Activated CD4-positive, CD25-positive, alpha-beta regulatory T cell treated with anti-CD3 and anti-CD28 coated beads, Interleukin-2, amount 50 U/mL, for 72 hours (primary cell): ENCODE results near the gene HIRA.
"Not testable (repeated sequence)": the region's sequence is repeated elsewhere in the genome, so short reads cannot be mapped to it uniquely, and the experiment has no call there.

ENCODE experiments used
- DNase-seq: peaks from one replicate; pipeline ENCODE4 v3.0.0; 2021

HIRA gene

DNA sequence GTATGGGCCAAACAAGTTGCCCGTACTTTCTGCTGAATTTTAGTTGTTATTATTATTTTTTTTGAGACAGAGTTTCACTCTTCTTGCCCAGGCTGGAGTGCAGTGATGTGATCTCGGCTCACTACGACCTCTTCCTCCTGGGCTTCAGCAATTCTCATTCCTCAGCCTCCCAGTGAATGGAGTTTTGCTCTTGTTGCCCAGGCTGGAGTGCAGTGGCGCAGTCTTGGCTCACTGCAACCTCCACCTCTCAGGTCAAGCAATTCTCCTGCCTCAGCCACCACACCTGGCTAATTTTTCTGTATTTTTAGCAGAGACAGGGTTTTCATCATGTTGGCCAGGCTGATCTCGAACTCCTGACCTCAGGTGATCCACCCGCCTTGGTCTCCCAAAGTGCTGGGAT, 125.0 kb downstream of the HIRA start:
- DNase-seq: not testable (repeated sequence)

DNA sequence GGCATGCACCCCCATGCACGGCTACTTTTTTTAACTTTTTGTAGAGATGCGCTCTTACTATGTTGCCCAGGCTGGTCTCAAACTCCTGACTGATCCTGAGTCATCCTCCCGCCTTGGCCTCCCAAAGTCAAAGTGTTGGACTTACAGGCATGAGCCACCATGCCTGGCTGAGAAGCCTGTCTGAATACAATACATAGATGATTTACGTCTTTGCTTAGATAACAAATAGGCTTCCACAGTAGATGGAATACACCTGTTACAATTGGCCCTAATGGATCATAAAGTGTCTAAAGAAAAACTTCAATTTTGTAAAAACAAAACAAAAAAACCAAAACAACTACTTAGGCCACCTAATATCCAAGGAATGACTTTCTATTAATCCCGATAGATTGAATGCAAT, 127.0 kb downstream of the HIRA start:
- DNase-seq: no peak

DNA sequence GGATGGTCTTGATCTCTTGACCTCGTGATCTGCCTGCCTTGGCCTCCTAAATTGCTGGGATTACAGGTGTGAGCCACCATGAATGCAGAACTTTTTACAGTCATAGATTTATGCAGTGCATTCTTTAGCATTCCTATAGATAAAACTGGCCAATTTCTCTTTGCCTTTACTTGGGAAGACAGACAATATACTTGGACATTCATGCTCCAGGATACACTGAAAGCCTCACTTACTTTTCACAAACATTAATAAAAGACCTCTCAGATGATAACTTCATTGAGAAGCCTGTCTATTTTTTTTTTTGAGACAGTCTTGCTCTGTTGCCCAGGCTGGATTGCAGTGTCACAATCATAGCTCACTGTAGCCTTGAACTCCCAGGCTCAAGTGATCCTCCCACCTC, 127.7 kb downstream of the HIRA start:
- DNase-seq: no peak

DNA sequence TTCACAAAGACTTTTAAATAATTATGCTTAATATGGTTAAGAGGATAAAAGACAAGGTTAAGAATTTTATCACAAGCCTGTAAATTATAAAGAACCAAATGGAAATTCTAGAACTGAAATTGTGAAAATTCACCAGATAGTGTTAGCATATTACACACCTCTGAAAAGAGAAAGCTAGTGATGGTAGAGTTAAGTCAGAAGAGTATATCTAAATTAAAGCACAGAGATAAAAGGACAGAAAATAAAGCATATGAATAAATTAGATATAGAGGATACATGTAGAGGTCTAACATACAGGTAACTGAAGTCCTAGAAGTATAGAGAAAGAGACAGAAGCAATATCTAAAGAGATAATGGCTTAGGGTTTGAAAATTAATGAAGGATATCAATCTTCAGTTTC, 135.8 kb downstream of the HIRA start:
- DNase-seq: no peak

DNA sequence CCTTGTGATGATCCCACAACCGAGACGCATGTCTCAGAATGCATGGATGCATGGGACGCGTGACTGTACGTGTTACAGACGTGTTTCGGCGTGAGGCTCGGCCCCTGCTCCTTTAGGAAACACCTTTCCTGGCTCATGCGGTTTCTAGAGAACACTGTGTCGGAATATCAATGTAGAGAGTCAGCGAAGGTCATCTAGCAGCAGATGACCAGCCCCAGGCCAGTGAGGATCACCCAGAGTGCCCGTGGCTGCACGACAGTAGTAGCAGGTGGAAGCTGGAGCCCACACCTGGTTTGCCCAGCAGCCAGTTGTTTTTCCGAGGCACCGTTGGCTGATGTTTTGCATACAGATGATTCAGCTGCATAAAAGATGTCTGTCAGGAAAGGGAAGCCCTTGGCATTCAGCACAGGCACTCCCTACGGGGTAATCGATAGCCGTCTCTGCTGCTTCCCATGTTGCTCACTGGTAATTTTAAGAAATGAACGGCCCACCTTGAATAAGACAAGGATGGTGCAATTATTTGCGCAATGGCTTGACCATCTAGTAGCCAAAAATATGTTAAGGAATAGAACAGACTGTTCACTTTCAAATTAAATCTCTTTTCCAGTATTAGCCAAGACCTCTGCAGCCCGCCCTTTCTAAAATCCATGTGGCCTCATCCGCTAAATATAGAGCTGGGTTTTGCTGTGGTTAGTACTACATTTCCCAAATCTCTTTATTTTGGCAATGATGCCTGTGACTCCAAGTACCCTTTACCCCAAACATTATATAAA, 138.9 kb downstream of the HIRA start:
- no peak for DNase-seq

DNA sequence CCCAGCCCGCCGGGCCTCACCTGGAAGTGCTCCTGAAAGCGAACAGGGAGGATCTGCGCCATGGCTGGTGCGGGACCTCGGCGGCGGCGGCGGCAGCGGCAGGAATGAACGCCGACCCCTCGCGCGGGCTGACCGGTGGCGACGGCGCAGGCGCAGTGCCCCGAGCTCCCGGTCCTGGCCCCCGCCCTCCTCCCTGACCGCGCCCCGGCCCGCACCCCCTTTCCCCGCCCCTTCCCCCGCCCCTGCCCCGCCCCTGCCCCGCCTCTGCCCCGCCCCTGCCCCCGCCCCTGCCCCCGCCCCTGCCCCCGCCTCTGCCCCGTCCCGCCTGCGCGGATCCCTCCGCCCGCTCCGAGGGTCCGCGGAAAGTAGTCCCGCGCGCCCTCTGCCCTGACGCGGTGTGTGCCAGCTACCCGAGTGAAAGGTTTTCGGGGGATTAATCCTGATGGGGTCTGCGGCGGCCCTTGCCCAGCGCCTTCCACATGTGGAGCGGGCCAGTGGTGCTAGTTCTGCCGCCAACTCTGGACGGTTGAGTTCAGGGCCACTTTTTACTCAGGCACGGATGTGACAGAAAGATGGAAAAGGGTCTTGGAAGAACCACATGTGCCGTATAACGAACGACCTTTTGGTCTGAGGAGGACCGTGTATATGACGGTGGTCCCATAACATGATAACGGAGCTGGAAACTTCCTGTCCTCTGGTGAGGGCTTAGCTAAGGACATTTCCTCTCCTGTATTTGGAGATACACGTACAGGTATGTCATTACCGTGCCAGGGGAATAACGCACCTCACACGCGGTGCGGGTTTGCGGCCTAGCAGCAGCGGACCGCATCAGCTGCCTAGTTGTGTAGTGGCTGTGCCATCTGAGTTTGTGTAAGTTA, 139.7 kb downstream of the HIRA start, which contains the start of gene CLTCL1:
Gene CLTCL1 (minus strand): TSS at position 140 of the 878 bp plus-strand sequence. CDS start 78 bp downstream, at position 62.
- peak; percentile 78 for DNase-seq

DNA sequence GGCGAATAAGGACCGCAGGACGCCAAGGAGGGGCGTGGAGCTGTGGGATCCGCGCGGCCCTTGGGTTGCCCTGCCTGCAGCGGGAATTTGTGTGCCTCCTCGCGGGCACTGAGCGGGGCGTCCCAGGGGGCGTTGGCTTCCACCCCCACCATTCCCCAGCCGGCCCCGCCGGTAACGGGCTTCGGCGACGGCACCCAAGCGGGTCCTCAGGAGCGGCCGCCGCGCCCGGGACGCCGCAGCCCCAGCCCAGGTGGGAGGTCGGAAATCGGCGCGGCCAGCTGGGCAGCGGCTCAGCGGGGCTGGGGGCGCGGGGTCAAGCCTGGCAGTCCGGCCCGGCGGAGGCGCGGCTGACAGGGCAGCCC, 140.3 kb downstream of the HIRA start:
- peak; percentile 50 for DNase-seq

DNA sequence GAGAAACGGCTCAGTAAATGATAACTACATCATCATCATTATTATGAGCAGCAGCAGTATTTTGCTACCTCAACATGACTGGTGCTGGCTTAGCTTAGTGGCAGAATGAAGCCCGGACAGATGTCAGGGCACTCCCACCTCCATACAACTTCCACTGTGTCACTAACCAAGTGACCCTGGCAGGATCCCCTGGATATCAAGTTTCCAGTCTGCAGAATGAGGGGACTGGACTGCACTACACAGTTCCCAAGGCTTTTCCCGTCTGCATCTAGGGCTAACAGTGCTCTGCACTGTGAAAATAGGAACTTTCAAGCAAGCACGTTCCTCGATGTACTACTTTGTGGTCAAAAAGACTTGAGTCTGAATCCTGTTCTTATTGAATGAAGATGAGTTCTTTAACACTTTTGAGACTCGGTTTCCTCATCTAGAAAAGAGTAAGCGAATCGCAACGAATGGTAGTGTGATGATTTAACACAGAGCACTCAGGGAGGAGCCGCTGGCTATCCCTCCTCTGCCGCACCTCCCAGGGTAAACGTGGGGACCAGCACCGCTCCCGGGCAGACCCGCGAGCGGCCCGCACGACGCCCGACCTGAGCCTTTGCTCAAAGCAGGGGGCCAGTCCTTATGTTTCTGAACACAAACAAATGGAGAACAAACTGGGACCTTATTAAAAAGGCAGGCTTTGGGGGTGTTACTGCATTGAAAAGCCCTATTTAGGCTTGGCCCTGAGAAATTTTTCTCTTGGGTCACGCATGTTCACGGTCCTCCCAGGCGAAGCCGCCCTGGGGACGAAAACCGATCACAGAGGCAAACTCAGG, 140.9 kb downstream of the HIRA start:
- DNase-seq: no peak

DNA sequence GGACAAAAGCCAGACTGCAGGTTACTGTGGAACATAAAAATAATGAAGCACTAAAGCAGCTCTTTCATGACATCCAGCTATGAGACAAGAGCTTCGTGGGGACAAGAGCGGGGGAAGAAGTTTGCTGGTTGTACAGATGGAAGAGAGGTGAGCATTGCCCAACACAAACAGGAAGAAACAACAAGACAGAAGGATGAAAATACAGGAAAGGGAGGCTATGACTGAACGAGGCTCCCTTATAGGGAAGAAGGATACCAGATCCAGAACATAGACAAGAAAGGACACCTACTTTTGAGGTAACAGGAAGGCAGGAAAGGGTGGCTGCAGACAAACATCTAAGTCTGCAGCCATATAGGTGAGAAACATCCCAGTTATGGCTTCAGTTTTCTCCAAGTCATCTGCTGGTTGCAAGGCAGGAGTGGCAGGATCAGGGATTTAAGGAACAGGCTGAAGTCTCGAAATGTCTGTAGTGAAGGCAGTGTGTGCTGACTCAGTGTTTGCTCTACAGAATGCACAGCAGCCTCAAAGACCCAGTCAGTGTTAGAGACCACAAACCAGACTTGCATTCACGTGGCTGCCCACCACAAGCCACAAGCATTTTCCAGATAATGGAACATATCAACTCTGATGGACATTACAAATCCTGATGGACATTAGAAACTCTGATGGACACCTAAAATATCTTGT, 141.9 kb downstream of the HIRA start:
- DNase-seq: no peak

DNA sequence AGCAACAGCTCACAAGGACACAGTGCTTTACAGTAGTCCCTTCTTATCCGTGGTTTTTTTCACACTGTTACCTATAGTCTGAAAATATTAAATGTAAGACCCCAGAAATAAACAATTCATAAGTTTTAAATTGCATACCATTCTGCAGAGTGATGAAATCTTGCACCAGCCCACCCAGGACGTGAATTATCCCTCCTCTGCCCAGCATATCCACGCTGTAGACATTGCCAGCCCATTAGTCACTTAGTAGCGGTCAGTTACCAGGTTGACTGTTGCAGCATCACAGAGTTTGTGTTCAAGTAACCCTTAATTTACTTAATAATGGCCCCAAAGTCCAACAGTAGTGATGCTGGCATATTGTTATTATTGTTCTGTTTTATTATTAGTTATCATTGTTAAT, 143.6 kb downstream of the HIRA start:
- no peak for DNase-seq

DNA sequence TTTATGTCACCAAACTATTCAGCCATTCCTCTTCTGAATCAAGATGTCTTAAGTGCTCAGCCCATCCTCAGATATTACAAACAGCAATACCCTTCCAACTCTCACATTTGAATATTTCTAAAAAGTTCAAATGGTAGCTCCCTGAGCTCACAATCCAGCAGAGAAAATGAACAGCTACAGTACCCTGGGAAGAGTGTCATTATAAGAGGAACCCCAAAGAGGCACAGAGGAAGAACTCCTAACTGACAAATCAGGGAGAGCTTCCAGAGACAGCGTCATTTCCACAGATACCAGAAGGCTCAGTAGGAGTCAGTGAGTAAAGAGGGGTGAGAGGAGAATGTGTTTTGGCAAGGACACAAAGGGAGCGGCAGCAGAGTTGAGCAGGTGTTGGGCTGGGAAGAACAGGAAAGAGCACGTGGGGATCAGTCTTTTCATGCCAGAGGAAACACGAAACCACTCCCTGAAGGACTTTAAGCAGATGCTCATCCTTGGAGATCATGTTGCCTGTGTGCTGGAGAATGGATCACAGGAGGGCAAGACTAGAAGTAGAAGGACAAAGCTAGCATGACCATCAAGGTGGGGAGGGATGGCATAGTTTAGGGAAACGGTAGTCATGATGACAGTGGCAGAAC, 144.3 kb downstream of the HIRA start:
- no peak for DNase-seq

DNA sequence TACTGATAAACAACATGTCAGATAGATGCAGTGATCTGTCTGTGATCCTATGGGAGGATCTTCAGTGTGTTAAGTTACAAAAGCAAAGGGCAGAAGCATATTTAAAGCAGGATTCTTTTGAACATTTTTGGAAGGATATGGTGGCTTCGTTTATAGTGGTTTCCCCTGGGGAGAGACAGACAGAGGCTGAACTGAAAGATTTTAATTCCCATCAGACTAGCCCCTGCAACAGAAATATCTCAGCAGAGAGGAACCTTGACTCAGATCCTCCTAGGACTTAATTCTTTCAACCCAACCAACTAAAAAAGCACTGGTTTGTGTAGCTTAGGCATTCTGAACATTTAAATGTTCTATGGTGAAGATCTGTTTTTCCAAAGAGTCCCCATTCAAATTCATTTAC, 145.7 kb downstream of the HIRA start:
- no peak for DNase-seq
